GM21528 (cell line): ENCODE measurements around the gene POGZ.

Source experiments
- ATAC-seq: cut with Tn5 transposase; IDR thresholded peaks from one replicate; pipeline ENCODE4 v1.9.1; 2021; ENCODE audit warnings: mild to moderate bottlenecking, moderate library complexity; ENCODE audit not compliant: unreplicated experiment, low FRiP score

The POGZ gene

GRCh38 chr1:151459331-151460046 is at the start of gene POGZ:
POGZ (minus strand) TSS chr1:151459494; CDS start chr1:151442204, 17,290 bp downstream.
- peak; percentile 68 for ATAC-seq

GRCh38 chr1:151508833-151509232 is 49.5 kb upstream of the POGZ start:
- no peak for ATAC-seq

DNA sequence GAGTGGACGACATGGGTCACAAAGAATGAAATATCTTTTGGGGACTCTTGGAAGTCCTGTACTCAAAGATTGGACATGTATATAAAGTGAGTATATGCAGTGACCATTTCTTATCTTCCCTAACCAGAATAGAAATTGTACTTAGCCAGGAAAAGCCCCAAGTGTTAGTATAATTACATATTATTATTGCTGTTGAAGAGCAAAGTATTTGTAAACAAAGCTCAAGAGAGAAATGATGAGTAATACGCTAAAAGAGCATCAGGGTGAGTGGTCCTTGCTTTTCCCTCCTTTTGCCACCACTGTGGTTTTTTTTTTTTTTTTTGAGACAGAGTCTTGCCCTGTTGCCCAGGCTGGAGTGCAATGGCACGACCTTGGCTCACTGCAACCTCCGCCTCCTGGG is 45.5 kb upstream of the POGZ start:
- no peak for ATAC-seq

GRCh38 chr1:151504252-151504651 is 45.0 kb upstream of the POGZ start:
- no peak for ATAC-seq

DNA sequence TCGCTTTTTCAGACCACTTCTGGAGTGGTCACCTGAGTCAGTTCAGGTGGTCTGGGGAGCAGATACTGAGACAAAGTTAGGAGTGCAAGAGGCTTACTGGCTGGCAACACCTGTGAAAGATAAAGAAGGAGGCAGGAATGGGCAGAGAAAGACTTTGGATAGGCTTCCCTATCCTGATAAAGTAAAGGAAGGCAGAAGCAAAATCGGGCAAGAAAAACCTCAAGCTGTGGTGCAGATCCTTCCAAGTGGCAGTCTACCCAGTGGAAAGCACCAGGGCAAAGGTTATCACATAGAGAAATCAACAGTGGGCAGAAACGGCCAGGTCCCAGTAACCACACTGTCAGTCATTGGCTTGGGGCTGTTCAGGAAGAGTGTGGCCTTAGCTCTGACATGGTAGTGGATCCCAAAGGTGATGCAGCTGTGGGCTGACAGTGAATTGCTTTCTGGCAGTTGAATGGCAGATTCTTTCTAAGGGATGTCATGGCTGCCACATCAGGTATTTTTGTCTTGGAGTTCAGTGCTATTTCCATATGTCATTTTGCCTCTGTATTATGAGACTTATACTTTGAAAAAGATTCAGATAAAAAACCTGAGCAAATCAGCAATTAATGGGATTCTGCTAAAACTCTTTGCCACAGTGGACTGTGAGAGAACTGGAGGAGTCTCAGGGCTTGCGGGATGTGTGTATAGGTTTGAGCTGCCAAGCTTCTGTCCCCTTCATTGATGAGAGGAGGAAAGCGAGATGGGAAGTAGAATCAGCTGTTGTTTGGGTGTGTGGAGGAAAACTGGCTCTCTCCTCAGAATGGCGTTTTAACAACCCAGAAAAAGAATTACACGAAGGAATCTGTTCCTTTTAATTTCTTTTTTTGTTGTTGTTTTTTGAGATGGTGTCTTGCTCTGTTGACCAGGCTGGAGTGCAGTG is 43.8 kb upstream of the POGZ start:
- no peak for ATAC-seq

GRCh38 chr1:151502035-151502700 is 42.9 kb upstream of the POGZ start:
- ATAC-seq = no peak

DNA sequence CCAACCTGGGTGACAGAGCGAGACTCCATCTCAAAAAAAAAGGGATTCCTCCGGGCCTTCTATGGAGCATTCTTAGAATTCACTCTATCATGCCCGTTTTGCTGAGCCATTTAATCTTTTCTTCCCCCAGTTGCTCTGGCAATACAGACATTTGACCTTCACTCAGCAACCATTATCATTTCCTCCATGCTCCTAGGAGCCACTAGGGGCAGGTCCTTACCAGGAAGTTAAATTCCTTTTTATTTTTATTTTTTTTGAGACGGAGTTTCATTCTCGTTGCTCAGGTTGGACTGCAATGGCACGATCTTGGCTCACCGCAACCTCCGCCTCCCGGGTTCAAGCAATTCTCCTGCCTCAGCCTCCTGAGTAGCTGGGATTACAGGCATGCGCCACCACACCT is 42.2 kb upstream of the POGZ start:
- ATAC-seq = no peak

DNA sequence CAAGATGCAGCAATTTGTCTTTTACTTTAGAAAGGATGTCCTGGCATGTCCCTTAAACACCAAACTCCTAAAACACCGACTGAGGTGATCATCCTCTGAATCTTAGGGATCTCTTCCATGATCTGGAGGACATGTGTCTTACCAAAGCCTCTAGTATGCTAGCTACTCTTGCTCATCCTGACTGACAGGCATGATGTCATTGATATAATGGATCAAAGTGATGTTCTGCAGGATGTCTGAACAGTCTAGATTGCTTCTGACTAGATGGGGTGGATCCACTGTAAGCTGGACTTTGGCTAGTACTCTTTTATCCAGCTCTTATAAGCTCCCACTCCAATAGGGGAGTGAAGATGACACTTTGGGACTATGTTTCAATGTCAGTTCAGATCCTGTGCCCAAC is 40.6 kb upstream of the POGZ start:
- ATAC-seq = no peak

DNA sequence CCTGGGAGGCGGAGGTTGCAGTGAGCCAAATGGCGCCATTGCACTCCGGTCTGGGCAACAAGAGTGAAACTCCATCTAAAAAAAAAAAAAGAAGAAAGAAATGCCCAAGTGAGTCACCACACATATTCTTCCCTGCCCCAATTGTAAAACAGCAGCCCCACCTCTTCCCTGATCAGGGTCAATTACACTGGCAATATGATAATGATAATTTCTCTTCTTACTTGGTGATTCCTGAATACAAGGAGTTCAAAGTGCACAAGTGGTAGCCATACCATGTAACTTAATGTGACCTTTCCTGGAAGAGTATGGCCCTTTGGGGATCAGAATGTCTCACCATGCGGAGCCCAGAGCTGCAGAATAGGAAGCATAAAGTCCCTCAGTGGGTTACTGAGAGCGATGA is 40.1 kb upstream of the POGZ start:
- ATAC-seq = no peak

GRCh38 chr1:151495316-151495715 is 36.0 kb upstream of the POGZ start:
- ATAC-seq = no peak

DNA sequence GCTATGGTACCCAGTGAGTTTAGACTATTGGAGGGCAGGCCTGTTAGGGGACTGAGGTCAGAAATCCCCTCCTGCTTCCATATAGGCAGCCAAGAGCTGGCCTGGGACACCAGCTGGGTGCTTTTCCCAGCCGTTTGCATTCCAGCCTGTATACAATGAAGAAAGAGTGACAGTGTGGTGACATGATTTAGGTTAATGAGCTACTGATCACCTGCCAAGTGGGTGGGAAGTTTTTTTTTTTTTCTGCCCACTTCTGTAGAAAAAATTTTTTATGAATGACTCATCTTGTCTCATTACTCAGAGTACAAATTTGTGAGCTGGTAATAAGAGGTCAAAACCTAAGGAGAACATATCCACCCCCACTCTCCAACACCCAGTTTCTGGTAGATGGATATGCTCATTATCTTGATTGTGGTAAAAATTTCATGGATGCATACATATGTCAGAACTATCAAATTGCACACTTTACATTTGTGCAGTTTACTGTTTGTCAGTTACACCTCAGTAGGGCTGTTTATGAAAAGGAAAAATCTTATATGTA is 35.5 kb upstream of the POGZ start:
- ATAC-seq = no peak

DNA sequence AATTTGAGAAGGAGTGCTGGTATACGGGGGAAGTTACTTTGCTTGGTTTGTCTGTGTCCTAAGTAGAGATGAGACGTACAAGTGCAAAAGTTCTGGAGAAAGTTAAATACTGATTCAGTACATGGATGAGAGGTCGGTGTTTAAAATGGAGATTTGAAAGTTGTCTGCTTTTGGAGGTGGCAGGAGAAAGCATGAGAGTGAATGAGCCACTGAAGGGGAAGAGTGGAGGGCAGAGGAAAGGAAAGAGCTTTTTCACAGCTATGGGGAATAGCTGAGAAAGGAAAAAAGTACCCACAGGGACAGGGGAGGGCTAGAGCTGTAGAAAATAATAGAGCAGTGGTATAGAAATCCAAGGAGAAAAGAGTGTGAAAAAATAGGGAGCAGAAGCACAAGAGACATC is 33.7 kb upstream of the POGZ start:
- no peak for ATAC-seq

GRCh38 chr1:151492120-151492519 is 32.8 kb upstream of the POGZ start:
- no peak for ATAC-seq

- no peak for ATAC-seq
These were observed 32.3 kb upstream of the POGZ start for GRCh38 chr1:151491641-151492040.

- no peak for ATAC-seq
These were observed 27.3 kb upstream of the POGZ start for GRCh38 chr1:151486557-151486956.

GRCh38 chr1:151485685-151486255 is 26.5 kb upstream of the POGZ start:
- ATAC-seq = no peak

GRCh38 chr1:151482017-151482416 is 22.7 kb upstream of the POGZ start:
- ATAC-seq = no peak

GRCh38 chr1:151479462-151479861 is 20.2 kb upstream of the POGZ start:
- no peak for ATAC-seq

DNA sequence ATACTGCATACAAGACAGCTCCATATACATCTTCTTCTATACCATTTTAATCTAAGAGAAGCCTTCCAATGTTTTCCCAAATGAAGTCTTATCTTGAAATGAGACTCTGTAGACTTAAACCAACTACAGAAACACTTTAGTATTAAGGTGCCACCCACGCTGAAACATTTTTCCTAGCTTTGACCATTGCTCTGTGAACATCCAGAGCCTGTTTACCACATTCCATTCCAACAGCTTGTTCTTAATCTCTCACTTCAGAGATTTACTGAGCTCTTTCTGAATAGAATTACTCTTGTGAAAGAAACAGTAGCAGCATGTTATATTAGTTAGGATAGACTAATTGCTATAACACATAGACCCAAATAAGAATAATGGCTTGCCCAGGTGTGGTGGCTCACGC is 19.6 kb upstream of the POGZ start:
- ATAC-seq = no peak

GRCh38 chr1:151478140-151478812 is 19.0 kb upstream of the POGZ start:
- no peak for ATAC-seq
